Pulmonary artery endothelial cell (primary cell): Measurements from ENCODE around the gene IL9R. TPM values are rescaled to one million over a fixed set of nuclear protein-coding genes. Genes with fewer than 3 reads are reported as not detected.
"Not testable (repeated sequence)": the region's sequence is repeated elsewhere in the genome, so short reads cannot be mapped to it uniquely, and the experiment has no call there.

Experiments
- DNase-seq: peaks from one replicate; pipeline ENCODE4 v3.0.0-alpha.2; 2011; ENCODE audit warnings: low read depth, low spot score
- total RNA-seq: library from RNA; depleted of rRNA; stranded (reverse); fragments of >200 nt; gene quantifications from 2 replicates; pipeline ENCODE4 v1.2.3, GENCODE V29; 2014

The IL9R gene, protein sequence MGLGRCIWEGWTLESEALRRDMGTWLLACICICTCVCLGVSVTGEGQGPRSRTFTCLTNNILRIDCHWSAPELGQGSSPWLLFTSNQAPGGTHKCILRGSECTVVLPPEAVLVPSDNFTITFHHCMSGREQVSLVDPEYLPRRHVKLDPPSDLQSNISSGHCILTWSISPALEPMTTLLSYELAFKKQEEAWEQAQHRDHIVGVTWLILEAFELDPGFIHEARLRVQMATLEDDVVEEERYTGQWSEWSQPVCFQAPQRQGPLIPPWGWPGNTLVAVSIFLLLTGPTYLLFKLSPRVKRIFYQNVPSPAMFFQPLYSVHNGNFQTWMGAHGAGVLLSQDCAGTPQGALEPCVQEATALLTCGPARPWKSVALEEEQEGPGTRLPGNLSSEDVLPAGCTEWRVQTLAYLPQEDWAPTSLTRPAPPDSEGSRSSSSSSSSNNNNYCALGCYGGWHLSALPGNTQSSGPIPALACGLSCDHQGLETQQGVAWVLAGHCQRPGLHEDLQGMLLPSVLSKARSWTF
- total RNA-seq, result 0.07 TPM in 1 of 2 replicates, not detected in the other

DNA sequence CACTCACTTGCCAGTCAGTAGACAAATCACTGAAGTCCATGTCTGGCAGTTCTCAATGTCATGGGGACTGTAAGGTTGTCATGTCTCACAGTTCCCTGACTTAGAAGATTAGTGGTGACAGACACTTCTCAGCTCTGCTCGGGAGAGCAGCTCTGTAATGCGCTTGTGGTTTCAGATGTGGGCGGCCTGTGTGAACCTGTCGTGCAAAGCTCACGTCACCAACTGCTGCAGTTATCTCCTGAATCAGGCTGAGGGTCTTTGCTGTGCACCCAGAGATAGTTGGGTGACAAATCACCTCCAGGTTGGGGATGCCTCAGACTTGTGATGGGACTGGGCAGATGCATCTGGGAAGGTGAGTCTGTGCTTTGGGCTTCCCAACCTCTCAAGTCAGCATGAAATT, at the start of gene IL9R:
IL9R (plus strand) TSS at position 261 of the 400 bp plus-strand sequence; CDS start at position 325, 64 bp downstream.
- DNase-seq, result no peak

DNA sequence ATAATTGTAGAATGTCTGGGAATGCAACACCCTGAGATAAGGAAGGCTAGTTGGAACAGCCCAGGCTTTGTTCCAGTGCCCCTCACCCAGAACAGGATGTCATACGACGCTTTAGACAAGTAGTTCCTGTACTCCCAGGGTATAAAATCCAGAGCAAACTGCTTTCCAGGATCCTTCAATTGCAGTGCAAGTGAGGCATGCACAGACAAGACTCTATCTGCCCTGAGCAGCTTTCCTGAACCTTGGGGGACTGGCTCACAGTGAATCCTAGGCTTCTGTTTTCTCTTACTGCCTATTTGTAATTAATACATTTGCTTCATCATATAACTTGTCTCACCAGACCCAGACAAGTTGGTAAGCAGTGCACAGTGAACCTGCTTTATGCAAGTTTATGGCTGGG, 48.4 kb upstream of the IL9R start:
- no peak for DNase-seq

DNA sequence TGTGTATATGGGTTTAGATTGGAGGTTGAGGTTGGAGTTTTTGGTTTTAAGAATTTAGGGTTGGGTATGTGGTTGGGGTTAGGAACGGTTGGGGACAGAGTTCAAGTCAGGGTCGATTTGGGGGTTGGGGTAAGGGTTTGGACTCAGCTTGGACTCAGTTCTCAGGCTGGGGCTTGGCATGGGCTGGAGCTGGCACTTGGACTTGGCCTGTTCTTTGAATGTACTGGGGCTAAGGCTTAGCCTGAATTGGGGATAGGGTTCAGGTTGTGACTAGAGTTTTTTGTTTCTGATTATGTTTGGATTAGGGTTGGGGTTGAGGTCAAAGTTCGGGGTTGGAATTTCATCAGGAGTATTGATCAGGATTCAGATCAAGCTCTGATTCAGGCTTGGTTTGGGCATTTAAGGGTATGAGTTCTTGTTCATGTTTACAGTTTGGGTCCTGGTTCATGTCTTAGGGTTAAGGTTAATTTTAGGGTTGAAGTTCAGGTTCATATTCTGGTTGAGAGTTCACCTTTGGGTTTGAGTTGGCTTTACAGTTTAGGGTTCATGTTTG, 46.2 kb upstream of the IL9R start:
- DNase-seq, result no peak

DNA sequence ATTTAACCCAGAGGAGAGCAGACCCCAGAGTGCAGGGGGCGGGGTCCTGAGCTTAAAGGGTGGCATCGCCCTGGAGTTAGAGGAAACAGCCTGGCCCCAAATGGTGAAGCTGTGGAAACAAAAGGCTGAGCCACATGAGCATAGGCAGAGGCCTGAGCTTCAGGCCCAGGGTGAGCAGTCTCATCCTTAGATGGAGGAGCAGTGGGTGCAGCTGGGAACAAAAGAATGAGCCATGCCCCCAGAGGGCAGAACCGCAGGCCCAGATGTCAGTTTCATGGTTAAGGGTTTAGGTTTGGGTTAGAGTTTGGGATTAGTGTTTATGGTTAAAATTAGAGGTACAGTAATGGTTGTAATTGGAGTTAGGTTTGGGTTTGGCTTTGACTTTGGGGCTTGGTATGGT, 44.4 kb upstream of the IL9R start:
- DNase-seq, result no peak

DNA sequence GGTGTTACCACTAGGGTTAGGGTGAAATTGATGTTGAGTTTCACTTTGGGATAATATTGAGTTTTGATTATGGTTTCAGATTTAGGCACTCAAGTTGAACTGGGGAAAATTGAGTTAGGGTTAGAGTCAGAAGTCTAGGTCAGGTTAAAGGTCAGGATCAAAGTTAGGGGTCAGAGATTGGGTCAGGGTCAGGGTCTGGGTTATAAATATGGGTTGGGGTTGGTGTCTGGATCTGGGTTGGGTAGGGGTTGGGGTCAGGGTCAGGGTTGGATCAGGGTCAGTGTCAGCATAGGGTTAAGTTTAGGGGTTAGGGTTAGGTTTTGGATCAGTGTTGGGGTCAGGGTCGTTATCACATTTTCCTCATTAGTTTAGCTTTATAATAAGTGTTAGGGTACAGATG, 42.7 kb upstream of the IL9R start:
- DNase-seq, result no peak

DNA sequence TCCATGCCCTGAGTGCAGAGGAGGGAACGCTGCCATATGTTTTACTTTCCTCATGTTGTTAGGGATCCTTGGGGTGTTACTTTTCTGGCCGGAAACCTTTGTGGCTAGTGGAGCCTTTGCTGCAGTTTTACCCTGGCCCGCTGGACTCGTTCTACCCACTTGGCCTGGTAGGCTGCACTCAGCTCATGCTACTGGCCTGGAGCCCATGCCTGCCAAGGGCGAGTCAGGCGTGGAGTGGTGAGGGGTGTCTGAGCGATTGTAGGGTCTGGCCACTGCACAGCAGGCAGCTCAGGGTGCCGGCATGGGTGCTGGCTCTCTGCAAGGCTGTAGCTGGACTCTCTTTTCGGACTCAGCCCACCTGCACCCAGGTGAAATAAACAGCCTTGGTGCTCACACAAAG, 41.4 kb upstream of the IL9R start:
- DNase-seq, result no peak

DNA sequence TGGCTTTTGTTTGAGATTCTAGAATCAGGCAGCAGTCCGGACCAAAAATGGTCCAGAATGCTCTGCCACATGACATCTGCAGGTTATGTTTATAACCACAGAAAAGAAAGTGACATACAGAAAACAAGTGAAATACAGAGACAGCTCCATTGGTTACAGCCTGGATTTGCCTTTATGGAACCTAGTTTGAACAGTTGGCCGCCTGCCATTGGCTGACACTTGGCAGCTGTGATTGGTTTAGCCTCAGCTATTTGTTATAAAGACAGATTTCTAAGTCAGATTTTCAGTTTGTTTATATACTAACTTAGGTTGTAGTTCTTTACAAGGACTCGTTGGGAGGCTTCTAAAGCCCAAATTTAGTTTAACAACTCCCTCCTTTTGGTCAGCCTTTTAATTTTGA, 40.8 kb upstream of the IL9R start:
- DNase-seq, result no peak

DNA sequence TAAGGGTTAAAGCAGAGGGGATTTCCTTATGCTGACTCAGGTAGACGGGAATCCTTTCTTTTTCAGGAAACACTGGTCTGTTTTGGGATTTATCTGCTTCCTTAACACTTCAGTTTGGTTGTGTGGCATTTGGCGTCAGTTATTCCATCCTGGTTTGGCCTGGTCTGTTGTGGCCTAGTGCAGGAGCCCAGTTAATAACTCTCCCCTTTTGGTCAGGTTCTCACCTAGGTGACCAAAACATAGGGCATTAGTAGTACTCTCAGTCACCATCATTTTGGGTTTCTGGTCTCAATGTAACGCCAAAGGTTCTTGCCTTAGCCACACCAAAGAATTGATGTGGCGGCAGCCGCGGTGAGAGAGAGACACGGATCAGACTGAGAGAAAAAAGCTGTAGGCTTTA, 39.7 kb upstream of the IL9R start:
- no peak for DNase-seq

DNA sequence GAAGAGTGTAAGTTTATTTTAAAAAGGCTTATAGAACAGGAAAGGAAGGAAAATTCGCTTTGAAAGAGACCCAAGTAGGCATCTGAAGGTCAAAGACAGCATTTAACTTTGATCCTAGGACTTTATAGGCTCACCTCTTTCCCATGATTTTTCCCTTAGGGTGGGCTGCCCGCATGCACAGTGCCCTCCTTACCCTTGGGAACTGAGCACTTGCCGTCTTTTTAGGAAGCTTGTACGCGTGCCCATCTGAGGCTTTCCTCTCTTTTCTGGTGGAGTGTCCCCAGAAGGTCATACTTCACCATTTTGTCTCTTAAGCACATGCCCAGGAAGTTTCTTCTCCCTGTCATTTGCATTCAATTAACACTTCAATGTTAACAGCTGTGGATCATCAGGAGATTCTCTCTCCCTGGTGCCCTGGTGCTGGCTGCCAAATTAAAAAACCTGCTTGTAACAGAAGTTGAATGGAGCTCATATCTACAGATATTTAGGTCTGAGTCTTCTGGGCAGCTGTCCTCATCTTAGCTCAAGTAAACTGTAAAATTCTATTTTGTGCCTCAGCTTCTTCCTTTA, 38.4 kb upstream of the IL9R start:
- DNase-seq, result no peak

DNA sequence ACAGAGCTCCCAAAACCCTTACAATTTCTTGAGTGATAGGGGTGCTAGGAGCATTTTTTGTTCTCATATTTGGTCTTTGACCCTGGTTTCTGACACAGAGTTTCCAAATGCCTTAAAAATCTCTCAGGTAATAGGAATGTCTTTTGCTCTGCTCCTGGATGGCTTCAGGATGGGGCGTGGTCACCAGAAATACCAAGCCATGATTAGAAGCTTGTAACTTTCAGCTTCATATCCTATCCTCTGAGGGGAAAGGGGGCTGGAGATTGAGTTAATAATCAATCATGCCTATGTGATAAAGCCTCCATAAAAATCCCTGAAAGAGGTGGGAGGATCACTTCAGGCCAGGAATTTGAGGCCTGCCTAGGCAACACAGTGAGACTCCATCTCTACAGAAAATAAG, 34.6 kb upstream of the IL9R start:
- no peak for DNase-seq

DNA sequence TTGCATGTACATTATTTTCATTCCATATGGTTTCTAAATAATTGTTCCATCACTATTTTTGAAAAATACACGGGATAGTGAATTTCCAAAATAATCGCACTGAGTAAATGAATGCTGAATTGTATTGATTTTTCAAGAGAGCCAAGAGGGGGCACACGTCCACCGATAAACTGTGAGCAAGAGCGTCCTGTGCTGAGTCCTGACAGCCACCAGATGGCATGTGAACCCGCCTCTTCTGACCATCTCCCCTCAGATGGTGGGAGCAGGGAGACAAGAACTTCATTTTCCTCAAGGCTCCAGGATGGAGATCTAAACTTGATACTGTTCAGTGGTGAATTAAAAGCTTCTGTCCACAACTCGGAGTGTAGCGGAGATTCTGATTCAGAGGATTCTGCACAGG, 30.6 kb upstream of the IL9R start:
- no peak for DNase-seq

DNA sequence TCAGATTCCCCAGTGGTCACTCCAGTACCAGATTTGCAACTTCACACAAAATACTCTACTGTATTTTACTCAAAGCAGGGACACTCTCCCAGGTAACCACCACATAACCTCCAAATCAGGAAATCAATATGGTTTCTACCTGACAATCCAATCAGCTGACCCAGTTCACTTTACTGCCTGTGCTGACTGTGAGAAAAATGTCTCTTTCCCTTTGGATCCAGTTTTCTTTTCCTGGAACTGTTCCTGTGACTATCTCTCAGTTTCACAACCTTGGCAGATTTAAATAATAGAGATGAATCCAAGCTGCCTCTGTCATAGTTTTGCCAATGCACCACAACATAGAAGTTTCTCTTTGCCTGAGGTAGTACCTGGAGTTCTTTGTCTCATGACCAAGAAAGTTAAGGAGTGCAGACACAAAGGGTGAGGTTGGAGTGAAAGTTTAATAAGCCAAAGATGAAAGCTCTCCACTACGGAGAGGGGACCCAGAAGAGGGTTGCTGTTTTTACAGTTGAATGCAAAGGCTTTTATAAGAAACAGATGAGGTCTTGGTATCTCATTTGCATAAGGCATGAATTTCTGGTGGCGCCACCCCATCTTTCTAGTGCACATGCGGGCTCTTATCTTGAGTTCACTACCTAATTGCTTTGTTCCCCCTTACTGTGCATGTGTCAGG, 29.7 kb upstream of the IL9R start:
- no peak for DNase-seq

DNA sequence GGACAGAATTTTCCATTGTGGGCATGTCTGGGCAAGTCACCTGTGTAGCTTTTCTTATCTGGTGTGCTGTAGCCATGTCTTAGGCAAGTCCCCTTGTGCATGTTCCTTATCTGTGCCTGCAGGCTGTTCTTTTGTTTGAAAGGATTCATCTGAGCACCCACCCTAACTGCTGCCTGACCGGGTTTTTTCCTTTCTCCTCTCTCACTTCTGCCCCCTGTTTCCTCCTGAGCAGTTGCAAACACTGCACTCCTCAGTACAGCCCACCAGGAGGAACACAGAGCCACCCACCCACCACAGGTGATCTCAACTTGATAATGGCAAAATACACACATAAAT, 29.2 kb upstream of the IL9R start:
- no peak for DNase-seq

DNA sequence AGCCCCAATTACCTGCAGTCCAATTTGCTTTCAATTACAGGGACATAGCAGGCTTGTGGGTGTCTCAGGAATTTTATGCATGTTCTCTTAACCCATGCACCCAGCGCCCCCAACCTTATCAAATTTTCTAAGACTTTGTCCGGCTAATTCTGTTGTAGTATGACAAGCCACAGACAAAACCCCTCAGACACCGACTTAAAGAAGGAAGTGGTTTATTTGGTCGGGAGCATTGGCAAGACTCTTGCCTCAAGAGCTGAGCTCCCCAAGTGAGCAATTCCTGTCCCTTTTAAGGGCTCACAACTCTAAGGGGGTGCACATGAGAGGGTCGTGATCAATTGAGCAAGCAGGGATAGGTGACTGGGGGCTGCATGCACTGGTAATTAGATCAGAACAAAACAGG, 28.7 kb upstream of the IL9R start:
- no peak for DNase-seq

DNA sequence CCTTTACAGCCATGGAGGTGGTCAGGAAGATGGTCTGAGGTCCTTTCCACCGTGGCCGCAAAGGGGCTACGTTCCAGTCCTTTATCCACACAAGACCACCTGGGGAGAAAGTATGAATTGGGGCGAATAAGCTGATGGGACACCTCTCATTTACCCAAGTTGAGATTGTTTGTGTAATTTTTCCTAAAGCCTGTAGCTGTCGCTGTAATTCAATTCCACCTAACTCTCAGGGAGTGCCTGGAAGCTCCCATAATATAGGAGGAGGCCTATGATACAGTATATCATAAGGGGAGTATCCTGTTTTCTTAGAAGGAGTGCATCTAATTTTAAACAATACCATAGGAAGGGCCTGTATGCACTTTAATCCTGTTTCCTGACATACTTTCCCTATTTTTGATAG, 25.8 kb upstream of the IL9R start:
- not testable (repeated sequence) for DNase-seq

DNA sequence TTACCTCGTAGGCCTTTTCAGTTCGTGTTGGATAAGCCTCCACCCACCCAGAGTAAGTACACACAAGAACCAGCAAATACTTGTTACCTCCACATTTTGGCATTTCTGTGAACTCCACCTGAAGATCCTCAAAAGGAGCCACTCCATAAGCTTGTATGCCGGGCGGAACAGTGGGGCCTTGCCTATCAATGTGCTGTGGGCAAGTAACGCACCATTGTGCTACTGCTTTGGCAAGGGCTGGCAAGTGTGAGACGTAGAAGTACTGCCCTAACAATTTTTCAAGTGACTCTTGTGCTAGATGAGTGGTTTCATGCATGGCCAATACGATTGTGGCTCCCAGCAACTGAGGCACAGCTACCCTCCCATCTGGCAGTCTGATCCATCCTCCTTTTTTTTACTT, 25.3 kb upstream of the IL9R start:
- DNase-seq, result not testable (repeated sequence)

DNA sequence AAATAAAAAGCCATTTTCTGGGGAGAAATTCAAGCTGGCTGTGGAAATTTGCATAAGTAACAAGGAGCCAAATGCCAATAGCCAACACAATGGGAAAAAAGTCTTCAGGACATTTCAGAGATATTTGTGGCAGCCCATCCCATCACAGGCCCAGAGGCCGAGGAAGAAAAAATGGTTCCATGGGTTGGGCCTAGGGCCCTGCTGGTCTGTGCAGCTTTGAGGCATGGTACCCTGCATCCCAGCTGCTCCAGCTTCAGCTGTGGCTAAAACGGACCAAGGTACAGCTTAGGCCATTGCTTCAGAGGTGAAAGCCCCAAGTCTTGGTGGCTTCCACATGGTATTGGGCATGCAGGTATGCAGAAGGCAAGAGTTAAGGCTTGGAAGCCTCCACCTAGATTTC, 14.2 kb upstream of the IL9R start:
- DNase-seq, result no peak

DNA sequence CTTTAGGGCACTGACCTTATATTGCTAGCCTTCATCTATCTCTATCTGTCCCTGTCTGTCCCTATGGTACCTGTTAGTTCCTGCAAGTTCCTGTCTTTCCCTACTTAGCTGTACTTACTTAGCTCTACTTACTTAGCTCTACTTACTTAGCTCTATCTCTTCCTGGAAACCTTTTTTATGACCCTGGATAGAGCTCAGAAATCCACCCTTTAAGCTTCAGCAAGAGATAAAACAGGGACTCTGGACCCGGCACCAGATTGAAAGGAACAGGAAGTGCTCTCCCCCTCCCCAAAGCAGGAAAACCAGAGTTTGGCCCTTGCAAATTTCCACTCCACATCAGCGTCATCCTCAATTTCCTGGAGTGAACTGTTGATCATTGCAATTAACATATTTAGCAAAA, 12.3 kb upstream of the IL9R start:
- no peak for DNase-seq

DNA sequence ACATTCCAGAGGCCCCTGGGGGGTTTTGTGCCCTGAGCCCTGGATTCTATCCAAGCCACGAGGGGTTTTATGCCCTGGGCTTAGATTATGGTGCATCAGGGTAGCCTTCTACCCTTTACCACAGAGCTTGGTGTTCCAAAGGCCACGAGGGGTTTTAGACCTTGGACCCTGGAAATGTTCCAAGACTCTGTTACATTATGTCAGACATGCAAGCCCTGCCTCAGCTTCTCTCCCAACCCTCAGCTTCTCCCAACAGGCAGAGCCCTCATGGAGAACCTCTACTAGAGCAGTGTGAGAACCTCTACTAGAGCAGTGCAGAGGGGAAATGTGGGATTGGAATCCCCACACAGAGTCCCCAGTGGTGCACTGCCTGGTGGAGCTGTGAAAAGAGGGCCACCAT, 10.5 kb upstream of the IL9R start:
- not testable (repeated sequence) for DNase-seq

DNA sequence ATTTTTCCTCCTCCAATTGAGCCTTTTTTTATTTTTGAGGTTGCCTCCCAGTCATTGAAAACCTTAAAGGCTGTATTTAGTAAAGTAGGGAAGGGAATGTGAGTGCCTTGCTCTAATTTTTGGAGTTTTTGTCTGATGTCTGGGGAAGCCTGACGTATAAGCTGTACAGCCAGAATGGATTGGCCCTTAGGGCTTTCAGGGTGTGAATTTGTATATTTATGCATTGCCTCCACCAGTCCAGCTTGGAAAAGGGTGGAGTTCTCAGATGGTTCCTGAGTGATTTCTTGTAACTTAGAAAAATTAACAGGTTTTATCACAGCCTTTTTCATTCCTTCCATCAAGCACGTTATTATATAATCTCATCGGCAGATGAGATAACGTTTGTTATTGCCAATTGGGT, 8.6 kb upstream of the IL9R start:
- DNase-seq, result no peak

DNA sequence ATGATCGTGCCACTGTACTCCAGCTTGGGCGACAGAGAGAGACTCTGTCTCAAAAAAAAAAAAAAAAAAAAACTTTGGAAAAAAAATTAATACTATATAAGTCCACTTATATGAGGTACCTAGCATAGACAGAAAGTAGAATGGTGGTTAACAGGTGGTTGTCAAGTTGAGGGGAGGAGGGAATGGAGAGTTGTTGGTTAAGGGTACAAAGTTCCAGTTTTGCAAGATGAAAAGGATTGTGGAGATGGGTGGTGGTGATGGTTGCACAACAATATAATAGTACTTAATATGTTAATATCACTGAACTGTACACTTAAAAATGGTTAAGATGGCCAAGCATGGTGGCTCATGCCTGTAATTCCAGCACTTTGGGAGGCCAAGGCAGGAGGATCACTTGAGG, 4.1 kb upstream of the IL9R start:
- no peak for DNase-seq

DNA sequence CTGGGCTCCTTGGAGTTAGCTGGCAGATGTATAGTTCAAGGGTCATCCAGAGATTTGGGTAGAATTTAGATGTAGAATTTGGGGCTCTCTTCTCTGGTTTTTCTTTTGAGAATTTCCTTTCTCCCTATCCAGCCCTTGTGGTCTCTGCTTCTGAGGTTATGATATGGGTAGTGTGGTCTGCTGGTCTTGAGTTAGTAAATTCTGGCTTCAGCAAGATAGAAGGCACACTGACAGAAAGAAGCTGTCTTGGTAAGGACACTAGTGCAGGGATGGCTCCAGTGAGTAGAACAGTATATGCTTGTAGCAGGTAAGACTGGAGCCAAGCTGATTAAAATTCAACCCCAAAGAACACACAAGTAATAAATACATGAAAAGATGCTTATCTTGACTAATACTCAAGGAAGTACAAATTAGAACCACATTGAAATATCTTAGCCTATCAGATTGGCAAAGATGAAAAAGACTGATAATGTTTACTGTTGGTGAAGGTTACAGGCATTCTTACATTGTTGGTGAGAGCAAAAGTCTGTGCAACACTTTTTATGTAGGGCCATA, 2.1 kb upstream of the IL9R start:
- no peak for DNase-seq
